SU-DHL-6 (cell line): ENCODE data around the gene FAM171A1.

Experiments
- H2AFZ ChIP-seq: fragments of 200-600 bp; sonication (generic); 2 replicates; pipeline ENCODE4 v1.6.1; 2014; ENCODE audit warnings: low read depth, mild to moderate bottlenecking, moderate library complexity, mixed read lengths, antibody characterized with exemption, low read length; ENCODE audit not compliant: severe bottlenecking
- H3F3A ChIP-seq: fragments of 200-600 bp; shearing (Covaris generic); 2 replicates; pipeline ENCODE4 v1.6.0; 2016; ENCODE audit warnings: antibody characterized with exemption, mild to moderate bottlenecking; ENCODE audit not compliant: insufficient read depth
- H3K27ac ChIP-seq: fragments of 200-600 bp; sonication (generic); 2 replicates; pipeline ENCODE4 v1.5.1; 2016; ENCODE audit warnings: low read depth, mild to moderate bottlenecking, low read length, moderate library complexity, mixed read lengths
- H3K27me3 ChIP-seq: fragments of 200-600 bp; sonication (generic), shearing (Covaris generic); 2 replicates; pipeline ENCODE4 v1.6.0; 2014; ENCODE audit warnings: mild to moderate bottlenecking, low read length
- H3K36me3 ChIP-seq: fragments of 200-600 bp; sonication (generic); 2 replicates; pipeline ENCODE4 v1.6.1; 2014; ENCODE audit warnings: mild to moderate bottlenecking, low read length, mixed read lengths
- H3K4me2 ChIP-seq: fragments of 300-600, 200-600 bp; shearing (Covaris generic), sonication (generic); 2 replicates; pipeline ENCODE4 v1.6.0; 2014; ENCODE audit warnings: low read length, low read depth, mild to moderate bottlenecking; ENCODE audit not compliant: poor library complexity, severe bottlenecking
- H3K4me3 ChIP-seq: fragments of 200-600 bp; sonication (generic); 2 replicates; pipeline ENCODE4 v1.5.1; 2014; ENCODE audit warnings: antibody characterized with exemption, low read length, mild to moderate bottlenecking, mixed read lengths; ENCODE audit not compliant: insufficient read depth, poor library complexity, severe bottlenecking
- H3K79me2 ChIP-seq: fragments of 200-600 bp; sonication (generic); 2 replicates; pipeline ENCODE4 v1.6.1; 2014; ENCODE audit warnings: mild to moderate bottlenecking, low read length, moderate library complexity; ENCODE audit not compliant: insufficient read depth
- H3K9ac ChIP-seq: fragments of 200-600 bp; sonication (generic); 2 replicates; pipeline ENCODE4 v1.7.0; 2014; ENCODE audit warnings: mild to moderate bottlenecking, low read length
- H3K9me2 ChIP-seq: fragments of 200-600 bp; sonication (generic); replicated peaks from 2 replicates; pipeline ENCODE4 v1.6.1; 2014; ENCODE audit warnings: low read length; ENCODE audit not compliant: insufficient read depth
- H3K9me3 ChIP-seq: fragments of 200-600 bp; sonication (generic); 2 replicates; pipeline ENCODE4 v1.6.1; 2014; ENCODE audit warnings: low read length, mixed read lengths; ENCODE audit not compliant: insufficient read depth
- H4K20me1 ChIP-seq: fragments of 200-600 bp; sonication (generic); 2 replicates; pipeline ENCODE4 v1.6.1; 2014; ENCODE audit warnings: low read depth, mild to moderate bottlenecking, antibody characterized with exemption, low read length, moderate library complexity, mixed read lengths
- CTCF ChIP-seq: fragments of 200-600 bp; sonication (generic); IDR thresholded peaks from one replicate; pipeline ENCODE4 v1.5.1; 2017; ENCODE audit warnings: antibody characterized with exemption, mild to moderate bottlenecking, low read length, moderate library complexity; ENCODE audit not compliant: insufficient read depth, poor library complexity, severe bottlenecking
- EZH2phosphoT487 ChIP-seq: fragments of 200-600 bp; sonication (generic), shearing (Covaris generic); conservative IDR thresholded peaks from 2 replicates; pipeline ENCODE4 v1.6.1; 2018; ENCODE audit warnings: mild to moderate bottlenecking, antibody characterized with exemption, low read length, moderate library complexity, mixed read lengths

Gene FAM171A1

GRCh38 chr10:15197911-15198310 lies 173.2 kb downstream of the FAM171A1 start:
- Histone ChIP-seq H3K36me3 (no peaks in the 10 kb centered on the region), H3K9me2 (no peaks in the 10 kb centered on the region), H3K9me3 (no peaks in the 10 kb centered on the region), H3K9ac (no peak overlapping the region), H3K27ac (no peak overlapping the region), H3K27me3 (no peaks in the 10 kb centered on the region), H3K4me2 (no peak overlapping the region), H3K4me3 (no peak overlapping the region), H2AFZ (no peak overlapping the region), H3K79me2 (no peaks in the 10 kb centered on the region), H3F3A (no peaks in the 10 kb centered on the region), H4K20me1 (no peaks in the 10 kb centered on the region)
- TF ChIP-seq EZH2phosphoT487 (no peak), CTCF (no peak)

GRCh38 chr10:15197276-15197675 lies 173.8 kb downstream of the FAM171A1 start:
- no peak overlapping the region for H3K27ac ChIP-seq
- no peaks in the 10 kb centered on the region for H3K79me2 ChIP-seq
- H3K4me2 ChIP-seq, result no peak overlapping the region
- TF ChIP-seq EZH2phosphoT487 (no peak), CTCF (no peak)
- no peaks in the 10 kb centered on the region for H4K20me1 ChIP-seq
- H3K9me3 ChIP-seq, result no peaks in the 10 kb centered on the region
- H2AFZ ChIP-seq, result no peak overlapping the region
- H3F3A ChIP-seq, result no peaks in the 10 kb centered on the region
- no peak overlapping the region for H3K9ac ChIP-seq
- no peak overlapping the region for H3K4me3 ChIP-seq
- H3K27me3 ChIP-seq, result no peaks in the 10 kb centered on the region
- no peaks in the 10 kb centered on the region for H3K36me3 ChIP-seq
- H3K9me2 ChIP-seq, result no peaks in the 10 kb centered on the region

GRCh38 chr10:15196021-15196834 lies 174.9 kb downstream of the FAM171A1 start:
- H2AFZ ChIP-seq, result no peak overlapping the region
- H3K79me2 ChIP-seq, result no peaks in the 10 kb centered on the region
- no peaks in the 10 kb centered on the region for H3F3A ChIP-seq
- no peak overlapping the region for H3K27ac ChIP-seq
- H4K20me1 ChIP-seq, result no peaks in the 10 kb centered on the region
- TF ChIP-seq CTCF (no peak), EZH2phosphoT487 (no peak)
- H3K9ac ChIP-seq, result no peak overlapping the region
- H3K4me3 ChIP-seq, result no peak overlapping the region
- no peaks in the 10 kb centered on the region for H3K9me3 ChIP-seq
- no peaks in the 10 kb centered on the region for H3K9me2 ChIP-seq
- no peaks in the 10 kb centered on the region for H3K27me3 ChIP-seq
- H3K36me3 ChIP-seq, result no peaks in the 10 kb centered on the region
- no peak overlapping the region for H3K4me2 ChIP-seq
